ENCODE measurements around the gene ADAMTS6.

Gene ADAMTS6

DNA sequence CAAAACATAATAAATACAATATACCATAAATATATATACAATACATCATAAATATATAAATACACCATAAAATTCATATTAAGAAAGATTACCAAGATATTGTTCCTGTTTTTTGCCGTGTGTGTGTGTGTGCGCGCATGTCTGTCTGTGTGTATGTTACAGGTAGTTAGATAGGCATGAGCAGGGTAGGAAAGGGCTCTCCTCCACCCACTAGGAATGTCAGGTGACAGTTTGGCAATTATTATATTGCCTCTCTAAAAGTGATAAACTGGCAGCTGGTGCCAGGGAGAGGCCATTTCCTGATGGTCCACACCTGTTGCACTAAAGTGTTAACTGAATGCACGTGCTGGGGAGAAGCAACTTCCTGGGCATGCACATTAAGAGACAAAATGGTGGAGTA is 232.8 kb downstream of the ADAMTS6 start:
- no peak for TF ChIP-seq CREB1 (IDR thresholded peaks at IDR 0.05; ENCODE audit: low read depth)
- TF ChIP-seq NFIC (IDR thresholded peaks at IDR 0.05): no peak
- TF ChIP-seq EGR1 (IDR thresholded peaks at IDR 0.05): no peak
- no peak for TF ChIP-seq FOXM1 (IDR thresholded peaks at IDR 0.05; ENCODE audit: borderline replicate concordance, low read depth)
- TF ChIP-seq TAF1 (IDR thresholded peaks at IDR 0.05; ENCODE audit: low read depth): no peak
- TF ChIP-seq RAD21 (IDR thresholded peaks at IDR 0.05; ENCODE audit: low read depth): no peak

DNA sequence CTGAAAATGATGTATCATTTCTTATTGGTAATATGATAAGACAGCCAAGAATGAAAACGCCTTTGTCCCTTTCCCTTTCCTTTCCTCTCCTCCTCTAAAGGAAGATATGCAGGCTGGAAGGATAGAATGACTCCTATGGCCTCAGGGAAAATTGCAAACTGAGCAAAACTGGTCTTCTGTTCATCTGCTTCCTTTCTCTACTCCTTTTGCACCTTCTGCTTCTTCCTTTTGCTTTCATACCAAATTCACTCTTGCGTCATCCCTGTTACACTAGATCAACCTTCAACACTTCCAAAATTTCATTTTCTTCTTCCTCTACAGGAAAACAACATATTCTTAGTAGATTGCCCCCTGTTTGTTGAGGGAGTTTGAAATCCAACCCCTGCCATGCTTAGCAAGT is 234.1 kb downstream of the ADAMTS6 start:
- TF ChIP-seq TCF12 (IDR thresholded peaks at IDR 0.05; ENCODE audit: low read depth) (no peak), EP300 (IDR thresholded peaks at IDR 0.05; ENCODE audit: borderline replicate concordance) (no peak), EGR1 (IDR thresholded peaks at IDR 0.05) (no peak)
- TF ChIP-seq, protein P1, sequence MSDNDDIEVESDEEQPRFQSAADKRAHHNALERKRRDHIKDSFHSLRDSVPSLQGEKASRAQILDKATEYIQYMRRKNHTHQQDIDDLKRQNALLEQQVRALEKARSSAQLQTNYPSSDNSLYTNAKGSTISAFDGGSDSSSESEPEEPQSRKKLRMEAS (IDR thresholded peaks at IDR 0.05): no peak
- TF ChIP-seq, protein P2, sequence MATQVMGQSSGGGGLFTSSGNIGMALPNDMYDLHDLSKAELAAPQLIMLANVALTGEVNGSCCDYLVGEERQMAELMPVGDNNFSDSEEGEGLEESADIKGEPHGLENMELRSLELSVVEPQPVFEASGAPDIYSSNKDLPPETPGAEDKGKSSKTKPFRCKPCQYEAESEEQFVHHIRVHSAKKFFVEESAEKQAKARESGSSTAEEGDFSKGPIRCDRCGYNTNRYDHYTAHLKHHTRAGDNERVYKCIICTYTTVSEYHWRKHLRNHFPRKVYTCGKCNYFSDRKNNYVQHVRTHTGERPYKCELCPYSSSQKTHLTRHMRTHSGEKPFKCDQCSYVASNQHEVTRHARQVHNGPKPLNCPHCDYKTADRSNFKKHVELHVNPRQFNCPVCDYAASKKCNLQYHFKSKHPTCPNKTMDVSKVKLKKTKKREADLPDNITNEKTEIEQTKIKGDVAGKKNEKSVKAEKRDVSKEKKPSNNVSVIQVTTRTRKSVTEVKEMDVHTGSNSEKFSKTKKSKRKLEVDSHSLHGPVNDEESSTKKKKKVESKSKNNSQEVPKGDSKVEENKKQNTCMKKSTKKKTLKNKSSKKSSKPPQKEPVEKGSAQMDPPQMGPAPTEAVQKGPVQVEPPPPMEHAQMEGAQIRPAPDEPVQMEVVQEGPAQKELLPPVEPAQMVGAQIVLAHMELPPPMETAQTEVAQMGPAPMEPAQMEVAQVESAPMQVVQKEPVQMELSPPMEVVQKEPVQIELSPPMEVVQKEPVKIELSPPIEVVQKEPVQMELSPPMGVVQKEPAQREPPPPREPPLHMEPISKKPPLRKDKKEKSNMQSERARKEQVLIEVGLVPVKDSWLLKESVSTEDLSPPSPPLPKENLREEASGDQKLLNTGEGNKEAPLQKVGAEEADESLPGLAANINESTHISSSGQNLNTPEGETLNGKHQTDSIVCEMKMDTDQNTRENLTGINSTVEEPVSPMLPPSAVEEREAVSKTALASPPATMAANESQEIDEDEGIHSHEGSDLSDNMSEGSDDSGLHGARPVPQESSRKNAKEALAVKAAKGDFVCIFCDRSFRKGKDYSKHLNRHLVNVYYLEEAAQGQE (IDR thresholded peaks at IDR 0.05; ENCODE audit: low read depth): no peak

DNA sequence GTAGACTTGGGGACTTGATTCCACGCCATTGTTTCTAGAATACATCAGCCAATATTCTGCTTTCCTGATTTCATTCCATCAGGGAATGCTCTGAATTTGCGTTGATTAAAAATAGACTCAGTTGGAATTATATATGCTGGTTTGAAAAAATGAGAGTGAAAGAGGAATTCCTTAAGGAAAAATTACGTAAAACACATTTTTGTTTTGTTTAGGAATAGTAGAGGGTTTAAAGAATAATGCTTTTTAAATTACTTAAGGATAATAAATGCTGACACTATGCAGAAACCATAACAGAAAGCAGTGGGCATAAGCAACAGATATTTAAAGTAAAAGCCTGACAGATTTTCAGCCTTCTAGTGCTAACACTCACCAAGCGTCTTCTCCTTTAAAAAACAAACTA is 235.0 kb downstream of the ADAMTS6 start:
- no peak for TF ChIP-seq TCF12 (IDR thresholded peaks at IDR 0.05; ENCODE audit: low read depth)
- no peak for TF ChIP-seq CEBPB (IDR thresholded peaks at IDR 0.05)
- no peak for TF ChIP-seq ZBTB7A (IDR thresholded peaks at IDR 0.05; ENCODE audit: low read depth)

DNA sequence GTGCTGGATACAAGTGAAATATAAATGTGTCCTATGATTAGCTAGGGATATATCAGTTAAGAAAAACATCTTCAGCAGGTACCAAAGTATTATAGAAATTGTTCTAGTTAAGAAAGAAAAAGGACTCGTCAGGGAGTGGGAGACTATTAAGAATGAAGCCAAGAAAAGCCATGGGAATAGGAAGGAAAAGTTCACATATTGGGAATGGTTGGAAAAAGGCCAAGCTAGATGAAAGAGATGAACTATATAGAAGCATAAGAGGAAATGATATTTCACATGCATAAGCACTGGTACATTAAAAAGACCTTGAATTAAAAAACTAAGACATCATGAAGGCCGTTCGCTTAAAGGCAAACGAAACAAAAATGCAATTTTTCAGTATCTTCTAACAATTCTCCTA is 237.7 kb downstream of the ADAMTS6 start:
- TF ChIP-seq CEBPB (IDR thresholded peaks at IDR 0.05) (no peak), TEAD4 (IDR thresholded peaks at IDR 0.05) (no peak)

DNA sequence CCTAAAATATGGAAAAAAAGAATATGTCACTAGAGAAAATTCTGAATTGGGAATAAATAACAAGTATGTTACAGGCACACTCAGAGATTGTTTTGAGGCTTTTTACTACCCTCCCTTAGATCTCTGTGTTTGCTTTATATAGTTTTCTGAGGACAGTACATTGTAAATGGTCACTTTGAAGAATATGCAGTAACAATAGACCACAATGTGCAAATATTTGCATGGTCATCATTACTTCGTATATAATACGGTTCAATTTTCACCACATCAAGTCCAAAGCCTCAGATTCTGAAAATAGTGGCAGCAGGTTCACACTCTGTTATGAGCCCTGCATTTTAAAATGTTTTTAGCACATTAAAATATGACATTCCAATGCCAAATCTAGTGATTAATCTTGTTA is 238.6 kb downstream of the ADAMTS6 start:
- TF ChIP-seq, protein P2 (IDR thresholded peaks at IDR 0.05; ENCODE audit: low read depth): no peak
- TF ChIP-seq CREB1 (IDR thresholded peaks at IDR 0.05; ENCODE audit: low read depth) (no peak), CEBPB (IDR thresholded peaks at IDR 0.05) (no peak), FOXM1 (IDR thresholded peaks at IDR 0.05; ENCODE audit: borderline replicate concordance, low read depth) (no peak), EP300 (IDR thresholded peaks at IDR 0.05; ENCODE audit: borderline replicate concordance) (no peak), TCF12 (IDR thresholded peaks at IDR 0.05; ENCODE audit: low read depth) (no peak), RAD21 (IDR thresholded peaks at IDR 0.05; ENCODE audit: low read depth) (no peak), ZBTB7A (IDR thresholded peaks at IDR 0.05; ENCODE audit: low read depth) (no peak), YY1 (IDR thresholded peaks at IDR 0.05; ENCODE audit: low read depth) (no peak), TAF1 (IDR thresholded peaks at IDR 0.05; ENCODE audit: low read depth) (no peak), NFIC (IDR thresholded peaks at IDR 0.05) (no peak), TEAD4 (IDR thresholded peaks at IDR 0.05) (no peak), EGR1 (IDR thresholded peaks at IDR 0.05) (no peak)
- TF ChIP-seq, protein P3, sequence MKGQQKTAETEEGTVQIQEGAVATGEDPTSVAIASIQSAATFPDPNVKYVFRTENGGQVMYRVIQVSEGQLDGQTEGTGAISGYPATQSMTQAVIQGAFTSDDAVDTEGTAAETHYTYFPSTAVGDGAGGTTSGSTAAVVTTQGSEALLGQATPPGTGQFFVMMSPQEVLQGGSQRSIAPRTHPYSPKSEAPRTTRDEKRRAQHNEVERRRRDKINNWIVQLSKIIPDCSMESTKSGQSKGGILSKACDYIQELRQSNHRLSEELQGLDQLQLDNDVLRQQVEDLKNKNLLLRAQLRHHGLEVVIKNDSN (IDR thresholded peaks at IDR 0.05): no peak

DNA sequence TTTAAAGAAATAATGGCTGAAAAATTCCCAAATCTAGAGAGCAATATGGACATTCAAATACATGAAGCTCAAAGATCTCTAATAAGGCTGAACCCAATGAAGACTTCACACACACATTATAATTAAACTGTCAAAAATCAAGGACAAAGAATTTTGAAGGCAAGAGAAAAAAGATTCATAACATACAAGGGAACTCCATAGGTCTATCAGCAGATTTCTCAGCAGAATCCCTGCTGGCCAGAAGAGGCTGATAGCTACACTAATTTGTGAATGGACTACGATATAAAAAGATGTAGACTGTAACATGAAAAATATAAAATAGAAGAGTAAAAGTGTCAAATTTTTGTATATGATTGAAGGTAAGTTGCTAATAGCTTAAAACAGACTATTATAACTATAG is 251.9 kb downstream of the ADAMTS6 start:
- TF ChIP-seq ZBTB7A (IDR thresholded peaks at IDR 0.05; ENCODE audit: low read depth): no peak
- TF ChIP-seq, protein P1 (IDR thresholded peaks at IDR 0.05): no peak
- no peak for TF ChIP-seq EP300 (IDR thresholded peaks at IDR 0.05; ENCODE audit: borderline replicate concordance)
- no peak for TF ChIP-seq CREB1 (IDR thresholded peaks at IDR 0.05; ENCODE audit: low read depth)
- TF ChIP-seq RAD21 (IDR thresholded peaks at IDR 0.05; ENCODE audit: low read depth): no peak
- TF ChIP-seq, protein P2 (IDR thresholded peaks at IDR 0.05; ENCODE audit: low read depth): no peak
- no peak for TF ChIP-seq CEBPB (IDR thresholded peaks at IDR 0.05)
- TF ChIP-seq TCF12 (IDR thresholded peaks at IDR 0.05; ENCODE audit: low read depth): no peak
- TF ChIP-seq TEAD4 (IDR thresholded peaks at IDR 0.05): no peak
- TF ChIP-seq YY1 (IDR thresholded peaks at IDR 0.05; ENCODE audit: low read depth): no peak
- no peak for TF ChIP-seq EGR1 (IDR thresholded peaks at IDR 0.05)
- no peak for TF ChIP-seq TAF1 (IDR thresholded peaks at IDR 0.05; ENCODE audit: low read depth)
- TF ChIP-seq NFIC (IDR thresholded peaks at IDR 0.05): no peak
- no peak for TF ChIP-seq FOXM1 (IDR thresholded peaks at IDR 0.05; ENCODE audit: borderline replicate concordance, low read depth)
- TF ChIP-seq, protein P3 (IDR thresholded peaks at IDR 0.05): no peak

All from Ishikawa (cell line).